SH-SY5Y (cell line): ENCODE results near the gene BTF3.

ENCODE experiments used
- GATA2 ChIP-seq: IDR thresholded peaks from 2 replicates; pipeline ENCODE4 v1.6.1; 2011; ENCODE audit warnings: mild to moderate bottlenecking, low read depth, low read length
- GATA3 ChIP-seq: IDR thresholded peaks from 2 replicates; pipeline ENCODE4 v1.6.1; 2011; ENCODE audit warnings: low read depth, mild to moderate bottlenecking, low read length, moderate library complexity

- TF ChIP-seq GATA2 (no peak), GATA3 (no peak)
Measured at GRCh38 chr5:73480500-73480899, 17.7 kb upstream of the BTF3 start.
